HG03066 (cell line): ENCODE results near the gene FAM20C.

Experiments used
- ATAC-seq: cut with Tn5 transposase; IDR thresholded peaks from one replicate; pipeline ENCODE4 v1.9.1; 2021; ENCODE audit warnings: low read depth; ENCODE audit not compliant: unreplicated experiment

Gene FAM20C

DNA sequence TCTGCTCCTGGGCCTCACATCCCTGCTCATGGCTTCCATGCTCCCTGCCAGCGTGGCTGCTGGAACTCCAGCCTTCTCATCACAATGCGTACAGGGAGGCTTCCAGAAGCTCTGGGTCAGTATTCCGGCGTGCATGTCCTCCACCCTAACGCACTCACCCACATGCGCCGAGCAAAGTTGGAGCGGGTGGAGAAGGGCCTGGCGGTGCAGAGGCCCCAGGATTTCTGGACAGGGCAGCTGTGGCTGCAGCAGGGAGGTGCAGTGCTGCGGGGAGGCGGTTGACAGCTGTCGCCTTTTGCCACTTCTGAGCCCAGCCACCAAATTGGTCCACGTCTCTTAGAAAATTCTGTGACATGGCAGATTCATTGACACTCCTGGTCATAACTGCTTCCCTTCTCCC, 33.6 kb upstream of the FAM20C start:
- ATAC-seq, result no peak

DNA sequence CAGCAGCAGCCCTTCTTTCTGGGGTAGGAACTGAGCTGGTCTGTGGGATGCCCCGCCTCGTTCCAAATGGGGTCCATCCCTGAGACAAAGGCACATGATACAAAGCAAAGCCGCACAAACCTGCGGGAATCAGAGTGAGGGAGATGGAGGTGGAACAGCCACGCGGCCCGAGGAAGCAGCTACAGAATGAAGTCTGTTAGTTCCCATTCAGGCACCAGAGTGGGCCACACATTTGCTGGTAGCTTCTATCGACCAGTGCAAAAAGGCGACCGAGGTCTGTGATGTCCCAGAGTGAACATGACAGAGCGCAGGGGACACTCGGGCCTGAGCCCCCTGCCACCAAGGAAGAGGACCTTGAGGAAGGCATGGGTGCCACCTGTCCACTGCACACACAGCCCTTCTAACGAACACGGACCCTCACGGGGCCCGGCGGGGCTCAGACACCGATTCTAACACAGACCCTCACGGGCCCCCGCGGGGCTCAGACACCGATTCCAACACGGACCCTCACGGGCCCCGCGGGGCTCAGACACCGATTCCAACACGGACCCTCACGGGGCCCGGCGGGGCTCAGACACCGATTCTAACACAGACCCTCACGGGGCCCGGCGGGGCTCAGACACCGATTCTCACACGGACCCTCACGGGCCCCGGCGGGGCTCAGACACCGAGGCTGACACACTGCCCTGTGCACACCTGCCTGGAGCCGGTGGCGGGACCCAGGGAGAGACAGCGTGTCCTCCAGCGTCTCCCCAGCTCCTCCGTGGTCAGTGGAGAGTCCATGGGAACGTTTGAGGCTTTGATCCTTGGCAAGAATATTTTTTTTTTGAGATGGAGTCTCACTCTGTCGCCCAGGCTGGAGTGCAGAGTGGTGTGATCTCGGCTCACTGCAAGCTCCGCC, 32.8 kb upstream of the FAM20C start:
- ATAC-seq, result no peak

DNA sequence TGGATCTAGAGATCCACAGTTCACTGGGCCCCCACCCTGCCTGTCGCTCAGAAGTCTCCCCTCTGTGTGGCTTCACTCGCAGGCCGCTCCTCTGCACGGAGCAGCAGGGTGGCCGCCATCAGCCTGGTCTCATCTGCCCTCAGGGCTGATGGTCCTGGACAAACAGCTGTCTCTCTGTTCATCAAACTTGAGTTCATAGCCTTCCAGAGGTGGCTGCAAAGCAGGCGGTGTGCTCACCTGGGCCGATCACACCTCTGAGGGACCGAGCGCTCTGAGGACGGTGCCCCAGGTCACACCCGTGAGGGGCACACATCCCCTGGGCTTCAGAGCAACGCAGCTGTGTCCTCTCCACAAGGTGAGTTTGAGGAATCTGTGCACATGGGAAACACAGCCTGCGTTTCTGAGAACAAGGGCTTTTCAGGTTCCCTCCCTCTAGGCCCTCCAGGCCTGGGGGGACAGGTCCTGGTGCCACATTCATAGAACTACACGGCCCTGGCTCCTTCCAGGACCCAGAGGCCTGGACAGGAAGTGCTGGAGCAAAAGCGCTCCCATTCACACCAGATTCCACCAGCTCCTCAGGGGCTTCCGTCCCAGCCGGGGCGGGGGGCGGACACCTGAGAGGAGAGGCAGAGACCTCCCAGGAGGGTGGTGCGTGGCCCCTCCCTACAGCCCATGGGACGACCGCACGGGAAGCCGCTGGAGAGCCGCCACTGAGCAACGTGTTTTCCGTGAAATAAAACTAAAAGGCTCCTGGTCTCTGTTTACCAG, 31.2 kb upstream of the FAM20C start:
- no peak for ATAC-seq

DNA sequence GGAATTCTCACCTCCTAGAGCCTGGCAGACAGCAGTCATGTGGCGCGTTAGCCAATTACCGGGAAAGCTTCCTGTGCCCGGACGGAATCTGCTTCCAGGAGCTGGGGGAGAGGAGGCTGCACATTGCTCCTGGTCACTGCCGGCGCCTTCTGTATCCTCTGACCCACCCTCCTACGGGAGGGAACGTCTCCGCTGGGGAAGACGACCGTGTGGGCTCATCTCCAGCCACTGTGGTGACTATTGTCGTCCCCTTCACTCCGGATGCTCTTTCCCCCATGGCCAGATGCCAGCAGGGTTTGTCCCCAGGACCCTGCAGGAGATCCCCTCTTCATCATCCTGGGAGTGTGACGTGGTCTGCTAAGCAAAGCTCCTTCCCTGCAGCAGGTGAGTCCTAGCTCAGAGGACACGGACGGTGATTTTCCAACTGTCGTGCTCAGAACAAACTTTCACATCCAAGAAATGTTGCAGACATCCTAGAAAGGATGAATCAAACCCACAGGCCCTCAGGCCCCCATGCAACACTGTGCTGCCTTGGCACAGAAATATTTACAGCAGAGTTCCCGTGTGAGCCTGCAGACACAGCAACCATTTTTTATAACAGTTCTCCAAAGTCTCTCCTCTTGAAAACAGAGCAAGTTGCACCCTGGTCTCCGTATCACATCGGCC, 29.6 kb upstream of the FAM20C start:
- ATAC-seq, result no peak

DNA sequence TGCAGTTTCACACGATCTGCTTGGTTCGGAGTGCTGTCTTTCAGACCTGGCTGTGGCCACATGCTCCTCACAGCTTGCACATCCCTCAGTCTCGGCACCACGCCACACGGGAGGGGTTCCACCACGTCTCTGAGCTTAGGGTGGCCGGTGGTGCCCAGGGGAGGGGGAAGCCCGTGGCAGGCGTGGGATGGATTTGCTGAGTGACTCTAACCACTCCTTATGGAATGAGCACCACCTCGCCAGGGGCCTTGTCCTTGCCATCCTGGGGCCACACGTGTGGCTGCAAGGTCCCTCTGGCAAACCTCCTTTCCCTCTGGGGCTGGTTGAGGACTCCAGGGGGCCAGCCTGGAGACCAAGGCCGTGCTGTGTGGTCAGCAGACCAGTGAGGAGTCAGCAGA, 29.1 kb upstream of the FAM20C start:
- no peak for ATAC-seq

DNA sequence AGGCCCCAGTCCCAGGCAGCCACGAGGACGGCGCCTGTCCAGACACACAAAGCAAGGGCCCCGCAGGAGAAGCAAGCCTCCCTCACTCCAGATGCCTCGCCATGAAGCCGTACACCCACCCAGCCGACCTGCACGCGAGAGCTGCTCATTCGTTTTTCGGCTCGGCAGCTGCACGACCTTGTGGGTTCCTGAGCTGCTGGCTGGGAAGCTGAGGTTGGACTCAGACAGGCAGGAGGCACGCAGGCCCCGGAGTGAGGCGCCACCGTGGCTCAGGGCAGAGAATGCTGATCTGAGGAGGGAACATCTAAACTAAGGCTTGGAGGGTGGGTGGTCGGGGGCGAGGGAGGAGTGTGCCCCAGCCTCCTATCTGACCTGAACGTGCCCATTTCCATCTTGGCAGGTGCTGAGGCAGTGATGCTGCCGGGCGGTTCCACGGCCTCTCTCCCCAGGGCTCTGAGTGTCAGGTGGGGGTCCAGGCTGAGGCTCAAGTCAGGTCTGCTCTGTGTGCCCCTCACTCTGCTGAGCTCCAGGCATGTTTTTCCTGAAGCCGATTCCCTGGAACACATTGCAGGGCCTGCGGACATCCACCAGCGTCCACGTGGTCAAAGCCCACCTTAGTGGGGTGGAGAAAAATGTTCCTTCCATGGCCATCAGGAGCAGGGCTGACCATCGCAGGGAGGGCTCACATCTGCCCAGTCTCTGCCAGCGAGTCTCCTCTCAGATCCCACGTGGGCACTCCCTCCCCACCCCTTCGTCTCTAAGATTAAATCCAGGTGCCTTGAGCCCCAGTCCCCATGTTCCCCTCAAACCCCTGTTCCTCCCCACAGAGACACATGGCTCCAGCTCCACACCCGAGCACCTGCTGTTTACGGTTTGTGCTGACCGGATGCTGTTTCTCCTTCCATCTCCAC, 28.1 kb upstream of the FAM20C start:
- no peak for ATAC-seq

DNA sequence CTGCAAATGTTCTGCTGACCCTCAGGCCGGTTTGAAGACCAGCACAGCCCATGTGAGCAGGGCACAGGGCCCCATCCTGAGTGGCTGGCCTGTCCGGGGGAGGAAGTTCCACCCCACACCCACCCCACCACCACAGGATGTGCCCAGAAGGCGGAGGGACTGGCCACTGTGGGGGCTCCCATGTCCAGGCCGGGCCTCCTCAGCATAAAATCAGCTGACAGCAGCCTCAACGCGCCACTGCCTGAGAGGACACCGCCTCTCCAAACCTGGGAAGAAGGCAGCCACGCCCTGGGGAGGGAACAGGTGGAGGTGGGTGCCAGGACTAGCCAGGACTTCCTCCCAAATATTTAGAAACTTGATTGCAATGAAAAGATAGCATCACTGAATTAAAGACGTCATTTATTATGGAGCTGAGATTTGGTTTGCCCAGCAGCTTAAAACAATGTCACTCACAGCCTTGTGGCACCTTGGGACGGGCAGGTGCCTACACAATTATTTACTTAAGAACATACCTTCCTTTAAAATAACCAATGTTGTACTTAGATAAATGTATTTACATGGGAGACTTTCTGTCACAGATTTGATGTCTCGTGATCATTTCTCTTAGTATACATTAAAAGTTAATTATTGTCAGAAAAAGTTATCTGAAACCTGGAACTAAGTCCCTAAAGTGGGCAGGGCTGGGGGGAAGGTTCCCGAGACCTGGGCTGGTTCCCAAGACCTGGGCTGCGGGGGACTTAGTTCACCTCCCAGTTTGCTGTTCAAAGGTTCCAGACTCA, 27.3 kb upstream of the FAM20C start:
- ATAC-seq, result no peak

DNA sequence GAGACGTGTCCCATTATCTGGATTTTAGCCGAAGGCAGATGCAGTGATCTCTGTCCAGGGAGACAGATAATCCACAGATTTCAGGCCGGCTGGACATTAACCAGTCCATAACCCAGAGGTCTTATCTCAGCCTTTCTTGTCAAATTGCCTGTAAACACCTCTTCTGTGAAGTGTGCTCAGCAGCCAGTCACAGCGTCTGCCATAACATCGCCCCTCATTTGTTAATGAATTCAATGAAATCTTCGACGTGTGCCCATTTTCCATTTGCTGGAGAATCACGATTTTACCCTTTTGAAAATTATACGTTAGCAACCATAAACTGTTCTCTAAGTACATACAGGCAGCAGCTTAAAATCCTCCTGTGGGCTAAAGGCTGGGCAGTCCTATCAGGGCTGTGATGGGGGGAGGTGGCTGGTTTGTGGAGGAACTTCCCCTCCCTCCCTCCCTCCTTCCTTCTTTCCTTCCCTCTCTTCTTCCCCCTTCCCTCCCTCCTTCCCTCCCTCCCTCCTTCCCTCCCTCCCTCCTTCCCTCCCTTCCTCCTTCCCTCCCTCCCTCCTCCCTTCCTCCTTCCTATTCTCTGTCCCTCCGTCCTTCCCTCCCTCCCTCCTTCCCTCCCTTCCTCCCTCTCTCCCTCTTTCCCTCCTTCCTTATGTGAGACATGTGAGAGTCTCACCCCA, 26.6 kb upstream of the FAM20C start:
- ATAC-seq, result no peak

DNA sequence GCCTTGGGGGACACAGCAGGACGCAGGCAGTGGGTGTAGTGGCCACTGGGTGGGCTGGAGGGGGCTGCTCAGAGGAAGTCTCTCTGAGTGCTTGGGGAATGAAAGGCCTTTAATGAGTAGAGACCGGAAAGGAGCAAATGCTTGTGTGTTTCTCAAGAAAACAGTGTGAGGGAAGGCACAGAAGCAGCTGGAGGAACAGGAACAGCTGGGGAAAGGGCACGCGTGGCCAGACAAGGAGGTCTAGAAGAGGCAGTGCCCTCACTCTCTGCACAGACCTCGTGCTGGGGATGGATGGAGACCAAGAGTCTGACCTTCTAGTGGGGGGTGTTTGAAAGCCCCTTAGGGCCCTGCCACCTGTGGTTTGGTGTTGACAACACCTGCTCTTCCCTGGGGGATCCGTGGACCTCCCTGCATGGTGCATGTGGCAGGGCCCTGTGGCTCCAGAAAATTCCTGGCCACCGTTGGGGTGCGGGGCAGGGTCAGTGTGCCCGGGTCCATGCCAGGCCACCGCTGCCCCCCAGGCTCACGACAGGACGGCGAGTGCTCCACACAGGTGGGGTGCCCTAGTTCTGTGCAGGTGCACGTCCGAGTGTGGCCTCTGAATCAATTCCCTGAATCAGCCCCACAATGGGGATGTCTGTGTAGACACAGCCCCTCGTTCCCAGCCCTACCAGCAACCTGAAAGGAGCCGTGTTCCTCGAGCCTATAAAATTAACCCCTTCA, 25.9 kb upstream of the FAM20C start:
- ATAC-seq, result no peak

DNA sequence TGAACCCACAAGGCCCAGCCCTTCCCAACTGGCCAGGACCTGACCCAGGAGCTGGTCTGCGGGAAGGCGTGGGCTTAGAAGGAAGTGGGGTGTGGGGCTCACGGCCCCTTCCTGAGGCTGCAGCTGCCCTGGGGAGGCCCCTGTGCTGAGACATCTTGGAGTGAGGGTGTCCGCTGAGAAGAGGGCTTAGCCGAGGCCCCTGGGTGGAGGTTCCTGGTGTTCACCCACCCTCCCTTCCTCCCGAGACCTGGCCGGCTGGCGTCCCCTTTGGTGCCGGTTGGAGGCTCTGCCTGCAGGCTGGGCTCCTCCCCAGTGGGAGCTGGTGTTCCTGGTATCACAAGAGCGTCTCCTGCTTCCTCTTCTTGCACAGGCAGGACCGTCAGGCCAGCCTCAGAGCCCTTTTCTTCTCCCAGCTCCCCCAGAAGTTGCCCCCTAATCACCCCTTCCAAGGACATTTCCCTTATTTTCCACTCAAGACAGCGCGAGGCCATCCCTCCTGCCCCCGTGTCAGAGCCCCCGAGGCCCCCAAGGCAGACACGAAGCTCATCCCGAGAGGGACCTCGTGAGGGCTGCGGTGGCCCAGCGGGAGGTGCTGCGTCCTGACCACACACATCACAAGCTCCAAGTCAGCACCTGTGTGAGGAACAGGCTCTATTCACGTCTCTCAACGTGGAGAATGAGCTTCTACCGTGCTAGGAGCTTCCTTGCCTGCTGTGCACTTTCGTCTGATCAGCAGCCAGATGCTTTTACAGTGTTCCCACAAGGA, 25.1 kb upstream of the FAM20C start:
- ATAC-seq, result no peak

DNA sequence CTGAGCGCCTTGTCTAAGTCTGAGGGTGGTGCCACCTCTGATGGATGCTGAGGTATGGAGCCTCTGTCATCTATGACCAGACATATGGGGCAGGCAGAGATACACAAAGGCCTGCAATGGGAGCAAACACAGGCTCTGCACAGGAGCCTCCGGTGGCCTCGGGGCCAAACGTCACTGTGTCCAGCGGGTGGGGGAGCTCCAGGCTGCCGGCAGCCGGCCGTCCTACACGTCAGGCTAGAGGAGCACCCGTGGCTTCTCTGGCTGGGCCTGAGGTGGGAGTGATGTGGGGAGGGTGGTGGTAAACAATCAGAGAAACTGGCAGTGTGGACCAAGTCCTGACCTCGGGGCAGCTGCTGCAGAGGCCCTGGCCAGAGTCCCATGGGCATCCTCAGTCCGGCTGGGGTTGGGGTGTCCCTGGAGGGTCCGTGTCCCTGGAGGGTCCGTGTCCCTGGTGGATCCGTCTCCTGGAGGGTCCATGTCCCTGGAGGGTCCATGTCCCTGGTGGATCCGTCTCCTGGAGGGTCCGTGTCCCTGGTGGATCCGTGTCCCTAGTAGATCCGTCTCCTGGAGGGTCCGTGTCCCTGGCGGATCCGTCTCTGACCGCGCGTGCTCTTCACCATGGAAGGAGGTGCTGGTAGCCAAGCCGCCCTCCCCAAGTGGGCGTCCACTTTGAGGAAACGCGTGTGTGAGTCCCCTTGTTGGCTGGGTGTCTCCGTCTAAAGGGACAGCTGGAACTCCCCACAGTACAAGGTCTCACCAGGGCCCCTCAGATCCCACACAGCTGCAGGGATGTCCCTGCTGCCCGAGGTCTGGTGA, 24.2 kb upstream of the FAM20C start:
- no peak for ATAC-seq

DNA sequence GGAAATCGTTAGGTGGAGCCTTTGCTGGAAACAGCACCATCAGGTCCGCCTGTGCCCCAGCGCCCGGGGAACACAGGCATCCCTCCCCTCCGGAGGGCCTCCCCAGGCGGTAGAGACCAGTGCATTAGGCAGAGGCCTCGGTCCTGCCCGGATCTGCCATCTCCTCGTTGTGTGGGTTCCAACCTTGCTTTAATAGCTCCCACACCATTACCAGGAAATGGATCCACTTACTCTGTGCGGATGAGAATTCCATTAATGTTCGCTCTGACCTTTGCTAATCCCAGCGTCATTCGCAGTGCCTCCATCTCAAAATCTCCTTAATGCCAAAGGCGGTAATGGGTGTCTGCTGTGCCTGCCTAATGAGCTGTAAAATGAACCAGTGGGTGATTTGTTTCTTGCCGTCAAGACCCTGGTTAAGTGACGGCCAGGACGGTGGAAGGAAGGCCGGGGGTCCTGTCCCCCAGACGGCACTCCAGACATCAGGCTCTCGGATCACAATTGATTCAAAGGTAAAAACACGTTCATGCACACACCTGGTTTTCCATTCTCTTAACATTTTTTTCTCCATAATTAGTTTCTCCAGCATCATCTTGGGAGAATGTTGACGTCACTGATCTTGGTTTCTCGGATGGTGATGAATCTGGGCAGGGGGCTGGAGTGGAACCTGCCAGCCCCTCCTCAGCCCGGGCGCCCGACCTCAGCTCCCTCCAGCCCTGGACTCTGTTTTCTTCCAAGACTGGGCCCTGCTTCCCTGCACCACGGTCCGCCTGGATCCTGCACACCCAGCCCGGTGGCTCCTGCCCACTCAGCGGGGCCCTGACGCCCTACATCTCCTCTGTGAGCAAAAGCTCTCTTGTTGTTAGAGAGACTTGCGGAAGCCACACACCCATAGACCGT, 22.8 kb upstream of the FAM20C start:
- no peak for ATAC-seq

DNA sequence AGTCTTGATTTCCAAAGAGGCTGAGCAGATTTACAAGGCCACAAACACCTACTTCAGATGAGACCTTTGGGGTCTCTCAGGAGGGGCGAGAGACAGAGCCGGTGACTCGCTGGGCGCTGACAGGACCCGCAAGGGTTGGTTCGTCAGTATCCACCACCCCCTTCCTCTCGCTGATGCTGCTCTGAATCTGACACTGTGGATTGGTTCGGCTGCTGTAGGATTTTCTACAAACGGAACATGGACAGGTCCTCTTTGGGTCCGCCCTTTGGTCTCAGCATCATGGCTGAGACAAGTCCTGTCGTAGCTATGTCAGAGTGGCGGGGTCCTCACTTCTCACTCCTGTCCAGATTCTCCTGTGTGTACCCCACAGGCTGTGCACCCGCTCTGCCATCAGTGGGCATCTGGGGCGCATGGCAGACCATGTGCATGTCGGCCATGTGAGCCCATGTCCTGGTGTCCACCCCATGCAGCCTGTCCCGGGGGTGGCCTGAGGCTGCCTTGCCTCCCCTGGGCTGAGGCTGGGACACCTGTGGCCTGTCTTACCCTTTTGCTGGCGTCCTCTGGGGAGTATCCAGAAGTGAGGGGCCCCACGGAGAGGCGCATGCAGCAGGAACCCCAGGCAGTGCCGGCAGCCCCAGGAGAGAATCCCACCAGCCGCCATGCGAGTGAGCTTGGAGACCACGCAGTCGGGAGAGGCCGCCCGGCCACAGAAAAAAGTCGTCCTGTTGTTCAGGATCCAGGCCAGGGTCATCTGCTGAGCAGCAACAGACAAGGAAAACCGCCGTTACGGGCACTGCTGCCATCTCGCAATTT, 21.6 kb upstream of the FAM20C start:
- ATAC-seq, result no peak

DNA sequence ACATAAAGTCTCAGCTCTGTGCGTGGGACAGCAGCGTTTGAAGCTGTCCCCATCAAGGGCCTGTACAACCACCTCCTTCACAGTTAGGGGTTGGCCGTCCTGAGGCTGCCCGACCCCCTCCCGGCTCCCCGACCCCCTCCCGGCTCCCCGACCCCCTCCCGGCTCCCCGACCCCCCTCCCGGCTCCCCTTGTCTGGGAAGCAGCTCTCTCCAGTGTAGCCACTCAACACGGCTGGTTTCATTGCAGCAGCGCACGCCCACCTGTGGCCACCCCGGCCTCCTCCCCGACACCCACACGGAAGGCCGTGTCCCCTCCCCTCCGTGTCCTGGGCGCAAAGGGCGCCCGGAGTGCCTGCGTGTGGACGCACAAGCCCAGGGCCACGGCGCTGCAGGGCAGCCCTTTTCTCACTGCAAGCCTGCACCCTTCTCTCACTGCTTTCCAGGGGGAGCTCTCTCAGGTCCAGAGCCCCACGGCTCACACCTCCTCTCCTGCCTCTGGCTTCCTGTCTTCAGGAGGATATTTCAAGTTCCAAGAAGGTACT, 20.9 kb upstream of the FAM20C start:
- ATAC-seq, result no peak
